Trophoblast cell (in vitro differentiated cells and primary cell): ENCODE measurements around the gene GDA.

Experiments
- DNase-seq, 2 donors: peaks; one replicate each; pipeline ENCODE4 v3.0.0-alpha.2; 2016
- H2AFZ ChIP-seq: 2 replicates; pipeline ENCODE4 v1.6.1; 2013; ENCODE audit warnings: low read length, moderate library complexity, mild to moderate bottlenecking; ENCODE audit not compliant: insufficient read depth, poor library complexity
- H2AK5ac ChIP-seq: 2 replicates; pipeline ENCODE4 v1.6.1; 2013; ENCODE audit warnings: mild to moderate bottlenecking, low read length
- H2BK120ac ChIP-seq: 2 replicates; pipeline ENCODE4 v1.6.1; 2013; ENCODE audit warnings: low read length, mild to moderate bottlenecking, moderate library complexity; ENCODE audit not compliant: insufficient read depth, poor library complexity
- H2BK12ac ChIP-seq: 2 replicates; pipeline ENCODE4 v1.6.1; 2013; ENCODE audit warnings: mild to moderate bottlenecking, low read length, moderate library complexity
- H2BK5ac ChIP-seq: 2 replicates; pipeline ENCODE4 v1.6.1; 2013; ENCODE audit warnings: low read length, low read depth, moderate library complexity, mild to moderate bottlenecking; ENCODE audit not compliant: poor library complexity
- H3K14ac ChIP-seq: 2 replicates; pipeline ENCODE4 v1.6.1; 2013; ENCODE audit warnings: mild to moderate bottlenecking, low read length
- H3K18ac ChIP-seq: 2 replicates; pipeline ENCODE4 v1.6.1; 2013; ENCODE audit warnings: mild to moderate bottlenecking, low read length
- H3K23ac ChIP-seq: 2 replicates; pipeline ENCODE4 v1.6.1; 2013; ENCODE audit warnings: low read length
- H3K27ac ChIP-seq: 2 replicates; pipeline ENCODE4 v1.5.1; 2013; ENCODE audit warnings: low read depth, mild to moderate bottlenecking, inconsistent platforms, low read length, moderate library complexity
- H3K27me3 ChIP-seq: 2 replicates; pipeline ENCODE4 v1.6.1; 2013; ENCODE audit warnings: inconsistent platforms, mild to moderate bottlenecking, low read length, moderate library complexity; ENCODE audit not compliant: insufficient read depth
- H3K36me3 ChIP-seq, 2 experiments: 1 replicate in 1 of 2; 2 replicates in 1 of 2; pipeline ENCODE4 v1.6.1; 2013; ENCODE audit warnings: low read length in 2 of 2, mild to moderate bottlenecking in 2 of 2, moderate library complexity in 1 of 2; ENCODE audit not compliant: insufficient read depth in 2 of 2, control insufficient read depth in 1 of 2
- H3K4ac ChIP-seq: 2 replicates; pipeline ENCODE4 v1.6.1; 2013; ENCODE audit warnings: low read depth, mild to moderate bottlenecking, low read length, moderate library complexity
- H3K4me1 ChIP-seq, 2 experiments: 1 replicate in 1 of 2; 2 replicates in 1 of 2; pipeline ENCODE4 v1.6.1; 2013; ENCODE audit warnings: low read length in 2 of 2, mild to moderate bottlenecking in 2 of 2, moderate library complexity in 1 of 2; ENCODE audit not compliant: insufficient read depth in 2 of 2, control insufficient read depth in 1 of 2
- H3K4me2 ChIP-seq: 2 replicates; pipeline ENCODE4 v1.6.1; 2013; ENCODE audit warnings: inconsistent platforms, mild to moderate bottlenecking, low read length, moderate library complexity
- H3K4me3 ChIP-seq: 2 replicates; pipeline ENCODE4 v1.5.1; 2013; ENCODE audit warnings: mild to moderate bottlenecking, low read depth, low read length, inconsistent platforms
- H3K79me1 ChIP-seq: one replicate; pipeline ENCODE4 v1.6.1; 2013; ENCODE audit warnings: low read length
- H3K79me2 ChIP-seq: 2 replicates; pipeline ENCODE4 v1.6.1; 2013; ENCODE audit warnings: low read length, mild to moderate bottlenecking; ENCODE audit not compliant: control insufficient read depth, insufficient read depth, poor library complexity
- H3K9ac ChIP-seq: 2 replicates; pipeline ENCODE4 v1.6.1; 2013; ENCODE audit warnings: mild to moderate bottlenecking, low read length
- H3K9me3 ChIP-seq: 2 replicates; pipeline ENCODE4 v1.6.1; 2013; ENCODE audit warnings: low read depth, mild to moderate bottlenecking, control low read depth, inconsistent platforms, low read length; ENCODE audit not compliant: insufficient read depth
- H4K12ac ChIP-seq: 2 replicates; pipeline ENCODE4 v1.6.1; 2013; ENCODE audit warnings: low read depth, mild to moderate bottlenecking, low read length, moderate library complexity
- H4K8ac ChIP-seq: 2 replicates; pipeline ENCODE4 v1.6.1; 2013; ENCODE audit warnings: low read depth, mild to moderate bottlenecking, low read length, moderate library complexity
- H4K91ac ChIP-seq: one replicate; pipeline ENCODE4 v1.6.1; 2013; ENCODE audit warnings: low read depth, mild to moderate bottlenecking, low read length, moderate library complexity
- WGBS: extraction: QIAGEN DNeasy Blood & Tissue Kit; methylation state at CpG from one replicate; pipeline ENCODE4 v1.1.7; 2013; ENCODE audit warnings: missing lambda C conversion rate; ENCODE audit not compliant: insufficient read length, insufficient coverage; ENCODE audit errors: extremely low coverage; 5-methylcytosine and 5-hydroxymethylcytosine counted together

Gene GDA

DNA sequence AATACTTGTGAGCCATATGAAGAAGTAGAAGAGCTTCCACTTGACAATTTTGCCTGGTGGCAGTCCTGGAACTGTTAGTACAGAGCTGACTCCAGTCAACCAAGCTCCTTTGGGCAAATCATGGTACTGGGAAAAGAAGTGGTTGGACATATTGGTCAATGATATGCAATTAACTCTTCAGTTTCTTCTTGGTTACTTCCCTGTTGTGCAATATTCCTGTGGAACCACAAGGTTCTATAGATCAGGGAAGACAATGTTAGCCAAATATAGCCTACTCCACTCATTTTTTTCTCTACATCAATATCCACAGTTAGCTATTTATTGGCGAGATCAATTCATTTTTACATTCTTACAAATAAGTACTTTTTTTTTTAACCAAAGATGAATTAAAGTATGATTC, 14.4 kb upstream of the GDA start:
- Histone ChIP-seq H4K12ac (no peak overlapping the region), H3K79me2 (no peaks in the 10 kb centered on the region), H3K79me1 (no peaks in the 10 kb centered on the region), H2BK5ac (no peak overlapping the region), H2BK12ac (no peak overlapping the region), H3K27ac (no peak overlapping the region), H4K91ac (no peak overlapping the region), H3K4me3 (no peak overlapping the region), H3K4ac (no peak overlapping the region), H3K27me3 (no peaks in the 10 kb centered on the region), H3K18ac (no peak overlapping the region), H3K23ac (no peak overlapping the region), H2AFZ (no peak overlapping the region), H3K4me1 (no peaks in the 10 kb centered on the region), H3K36me3 (no peaks in the 10 kb centered on the region), H2BK120ac (no peak overlapping the region), H3K9me3 (no peaks in the 10 kb centered on the region), H4K8ac (no peak overlapping the region), H3K4me2 (no peak overlapping the region), H3K9ac (no peak overlapping the region), H2AK5ac (no peak overlapping the region), H3K14ac (no peak overlapping the region)
- no peak for DNase-seq
- no CpG with 5 or more reads among the region's 1 CpG for WGBS

DNA sequence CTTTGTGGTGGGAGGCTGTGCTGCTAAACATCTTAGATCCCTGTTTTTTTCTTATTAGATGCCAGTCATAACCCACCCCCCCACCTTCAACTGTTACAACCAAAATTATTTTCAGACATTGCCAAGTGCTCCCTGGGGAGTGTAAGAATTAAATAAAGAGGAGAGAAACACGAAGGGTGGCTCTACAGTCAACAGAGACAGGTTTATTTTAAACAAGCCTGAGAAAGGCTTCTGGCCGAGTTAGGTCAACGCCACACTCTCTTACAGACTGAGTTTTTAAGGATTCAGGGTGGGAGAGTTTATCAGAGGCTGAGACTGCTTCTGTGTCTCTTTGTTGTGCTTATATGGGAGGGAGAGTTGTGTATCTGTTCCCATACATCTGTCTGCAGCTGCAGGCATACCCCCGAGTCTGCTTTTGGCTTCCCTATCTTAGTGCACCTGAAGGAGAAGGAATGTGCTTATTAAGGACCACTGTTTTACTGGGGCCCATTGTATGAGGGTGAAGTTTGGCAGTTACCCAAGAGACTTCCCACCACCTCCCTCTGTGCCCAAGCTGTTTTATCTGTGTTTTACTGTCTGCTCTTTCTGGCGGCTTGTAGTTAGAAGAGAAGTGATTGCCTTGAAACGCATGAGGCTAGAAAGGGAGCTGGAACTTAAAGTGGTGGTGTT, 11.4 kb upstream of the GDA start:
- no peak overlapping the region for H3K14ac ChIP-seq
- H3K4me2 ChIP-seq, result no peak overlapping the region
- H3K79me1 ChIP-seq, result no peaks in the 10 kb centered on the region
- H3K27ac ChIP-seq, result no peak overlapping the region
- no peaks in the 10 kb centered on the region for H3K9me3 ChIP-seq
- no peak overlapping the region for H2BK120ac ChIP-seq
- no peak overlapping the region for H2BK12ac ChIP-seq
- H3K36me3 ChIP-seq, result no peaks in the 10 kb centered on the region
- H3K79me2 ChIP-seq, result no peaks in the 10 kb centered on the region
- H2AK5ac ChIP-seq, result no peak overlapping the region
- H4K12ac ChIP-seq, result no peak overlapping the region
- no peak overlapping the region for H4K8ac ChIP-seq
- no peak for DNase-seq
- no peaks in the 10 kb centered on the region for H3K27me3 ChIP-seq
- H2AFZ ChIP-seq, result no peak overlapping the region
- WGBS, result no CpG with 5 or more reads among the region's 6 CpGs
- H3K18ac ChIP-seq, result no peak overlapping the region
- no peak overlapping the region for H2BK5ac ChIP-seq
- no peak overlapping the region for H3K4me3 ChIP-seq
- no peak overlapping the region for H3K23ac ChIP-seq
- no peak overlapping the region for H3K4ac ChIP-seq
- H4K91ac ChIP-seq, result no peak overlapping the region
- peaks cover 0 to 2% of the 10 kb centered on the region in 2 experiments for H3K4me1 ChIP-seq
- no peak overlapping the region for H3K9ac ChIP-seq

DNA sequence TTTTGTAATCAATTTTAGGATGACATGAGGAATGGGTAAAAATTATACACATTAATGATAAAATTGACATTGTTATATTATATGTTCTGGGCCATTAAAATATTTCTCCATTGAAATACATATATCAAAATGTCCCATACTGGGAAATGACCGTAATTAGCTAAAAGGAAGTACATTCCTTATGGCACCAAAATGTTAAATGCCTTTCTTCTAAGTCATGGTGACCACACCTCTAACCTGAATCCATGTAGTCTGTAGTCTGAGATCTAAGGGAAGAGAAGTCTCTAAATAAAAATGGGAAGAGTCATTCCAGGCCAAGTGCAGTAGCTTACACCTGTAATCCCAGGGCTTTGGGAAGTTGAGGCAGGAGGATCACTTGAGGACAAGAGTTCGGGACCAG, 10.0 kb upstream of the GDA start:
- WGBS, result no CpG with 5 or more reads among the region's 2 CpGs

DNA sequence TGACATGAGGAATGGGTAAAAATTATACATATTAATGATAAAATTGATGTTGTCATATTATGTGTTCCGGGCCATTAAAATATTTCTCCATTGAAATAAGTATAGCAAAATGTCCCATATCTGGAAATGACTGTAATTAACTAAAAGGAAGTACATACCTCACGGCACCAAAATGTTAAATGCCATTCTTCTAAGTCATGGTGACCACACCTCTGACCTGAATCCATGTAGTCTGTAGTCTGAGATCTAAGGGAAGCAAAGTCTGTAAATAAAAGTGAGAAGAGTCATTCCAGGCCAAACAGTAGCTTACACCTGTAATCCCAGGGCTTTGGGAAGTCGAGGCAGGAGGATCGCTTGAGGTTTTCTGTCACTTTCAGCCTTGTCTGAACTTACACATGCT, 8.7 kb upstream of the GDA start:
- no CpG with 5 or more reads among the region's 4 CpGs for WGBS
- peak; percentile 6 to 61 for DNase-seq
- no peaks in the 10 kb centered on the region for H3K27me3 ChIP-seq
- no peaks in the 10 kb centered on the region for H3K79me2 ChIP-seq
- H4K91ac ChIP-seq, result no peak overlapping the region
- H4K8ac ChIP-seq, result no peak overlapping the region
- no peaks in the 10 kb centered on the region for H3K36me3 ChIP-seq
- peaks cover 0 to 2% of the 10 kb centered on the region in 2 experiments for H3K4me1 ChIP-seq
- H4K12ac ChIP-seq, result no peak overlapping the region
- H2BK120ac ChIP-seq, result no peak overlapping the region
- H3K14ac ChIP-seq, result no peak overlapping the region
- H3K4me3 ChIP-seq, result no peak overlapping the region
- no peaks in the 10 kb centered on the region for H3K79me1 ChIP-seq
- no peak overlapping the region for H2BK5ac ChIP-seq
- H2AK5ac ChIP-seq, result no peak overlapping the region
- no peak overlapping the region for H3K4ac ChIP-seq
- peak overlapping the region; percentile 7 for H3K4me2 ChIP-seq
- H2BK12ac ChIP-seq, result no peak overlapping the region
- no peak overlapping the region for H3K27ac ChIP-seq
- no peak overlapping the region for H3K23ac ChIP-seq
- no peak overlapping the region for H2AFZ ChIP-seq
- H3K18ac ChIP-seq, result no peak overlapping the region
- H3K9me3 ChIP-seq, result no peaks in the 10 kb centered on the region
- no peak overlapping the region for H3K9ac ChIP-seq

More for the DNA sequence above, 10.0 kb upstream of the GDA start:
- Histone ChIP-seq H2AFZ (no peak overlapping the region), H3K4ac (no peak overlapping the region), H2BK120ac (no peak overlapping the region), H3K14ac (no peak overlapping the region), H3K9me3 (no peaks in the 10 kb centered on the region), H3K79me1 (no peaks in the 10 kb centered on the region), H3K27ac (no peak overlapping the region), H3K4me1 (peaks cover 0 to 2% of the 10 kb centered on the region in 2 experiments), H2BK5ac (no peak overlapping the region), H4K8ac (no peak overlapping the region), H2AK5ac (no peak overlapping the region), H3K4me2 (no peak overlapping the region), H4K12ac (no peak overlapping the region), H4K91ac (no peak overlapping the region), H2BK12ac (no peak overlapping the region), H3K23ac (no peak overlapping the region), H3K4me3 (no peak overlapping the region), H3K79me2 (no peaks in the 10 kb centered on the region), H3K9ac (no peak overlapping the region), H3K27me3 (no peaks in the 10 kb centered on the region), H3K18ac (no peak overlapping the region), H3K36me3 (no peaks in the 10 kb centered on the region)
- peak in 1 of 2 donors; percentile 30 for DNase-seq
